ENCODE measurements around the gene PDCD6IP.
"Not testable (repeated sequence)": the region's sequence is repeated elsewhere in the genome, so short reads cannot be mapped to it uniquely, and the experiment has no call there.

The PDCD6IP gene

GRCh38 chr3:33798418-33799201 lies at the start of gene PDCD6IP:
PDCD6IP (plus strand) TSS chr3:33798630; CDS start chr3:33798729, 99 bp downstream.
- peak; percentile 85 for DNase-seq (ENCODE audit: low read depth)

GRCh38 chr3:33749546-33750210 lies 48.8 kb upstream of the PDCD6IP start:
- no peak for DNase-seq (ENCODE audit: low read depth)

- DNase-seq (ENCODE audit: low read depth): no peak
These were observed 48.2 kb upstream of the PDCD6IP start for GRCh38 chr3:33750211-33750548.

- no peak for DNase-seq (ENCODE audit: low read depth)
These were observed 47.1 kb upstream of the PDCD6IP start for GRCh38 chr3:33751336-33751735.

GRCh38 chr3:33754391-33754790 lies 44.0 kb upstream of the PDCD6IP start:
- not testable (repeated sequence) for DNase-seq (ENCODE audit: low read depth)

GRCh38 chr3:33758281-33758680 lies 40.1 kb upstream of the PDCD6IP start:
- DNase-seq (ENCODE audit: low read depth): no peak

- no peak for DNase-seq (ENCODE audit: low read depth)
These were observed 39.6 kb upstream of the PDCD6IP start for GRCh38 chr3:33758864-33759263.

GRCh38 chr3:33768578-33769330 lies 29.7 kb upstream of the PDCD6IP start:
- no peak for DNase-seq (ENCODE audit: low read depth)

GRCh38 chr3:33773637-33774036 lies 24.8 kb upstream of the PDCD6IP start:
- DNase-seq (ENCODE audit: low read depth): no peak

- no peak for DNase-seq (ENCODE audit: low read depth)
These were observed 23.1 kb upstream of the PDCD6IP start for GRCh38 chr3:33775363-33775762.

- DNase-seq (ENCODE audit: low read depth): no peak
These were observed 20.4 kb upstream of the PDCD6IP start for GRCh38 chr3:33777996-33778395.

- DNase-seq (ENCODE audit: low read depth): no peak
These were observed 18.7 kb upstream of the PDCD6IP start for GRCh38 chr3:33779751-33780150.

- DNase-seq (ENCODE audit: low read depth): not testable (repeated sequence)
These were observed 17.0 kb upstream of the PDCD6IP start for GRCh38 chr3:33781413-33781812.

GRCh38 chr3:33786565-33787327 lies 11.7 kb upstream of the PDCD6IP start:
- DNase-seq (ENCODE audit: low read depth): no peak

GRCh38 chr3:33787328-33788009 lies 11.0 kb upstream of the PDCD6IP start:
- no peak for DNase-seq (ENCODE audit: low read depth)

- no peak for DNase-seq (ENCODE audit: low read depth)
These were observed 9.1 kb upstream of the PDCD6IP start for GRCh38 chr3:33789183-33789954.

- no peak for DNase-seq (ENCODE audit: low read depth)
These were observed 8.3 kb upstream of the PDCD6IP start for GRCh38 chr3:33790091-33790490.

GRCh38 chr3:33791477-33792166 lies 6.8 kb upstream of the PDCD6IP start:
- peak; percentile 56 for DNase-seq (ENCODE audit: low read depth)

GRCh38 chr3:33792167-33792892 lies 6.1 kb upstream of the PDCD6IP start:
- no peak for DNase-seq (ENCODE audit: low read depth)
